Measurements from ENCODE around the gene CLCF1.

Gene CLCF1

DNA sequence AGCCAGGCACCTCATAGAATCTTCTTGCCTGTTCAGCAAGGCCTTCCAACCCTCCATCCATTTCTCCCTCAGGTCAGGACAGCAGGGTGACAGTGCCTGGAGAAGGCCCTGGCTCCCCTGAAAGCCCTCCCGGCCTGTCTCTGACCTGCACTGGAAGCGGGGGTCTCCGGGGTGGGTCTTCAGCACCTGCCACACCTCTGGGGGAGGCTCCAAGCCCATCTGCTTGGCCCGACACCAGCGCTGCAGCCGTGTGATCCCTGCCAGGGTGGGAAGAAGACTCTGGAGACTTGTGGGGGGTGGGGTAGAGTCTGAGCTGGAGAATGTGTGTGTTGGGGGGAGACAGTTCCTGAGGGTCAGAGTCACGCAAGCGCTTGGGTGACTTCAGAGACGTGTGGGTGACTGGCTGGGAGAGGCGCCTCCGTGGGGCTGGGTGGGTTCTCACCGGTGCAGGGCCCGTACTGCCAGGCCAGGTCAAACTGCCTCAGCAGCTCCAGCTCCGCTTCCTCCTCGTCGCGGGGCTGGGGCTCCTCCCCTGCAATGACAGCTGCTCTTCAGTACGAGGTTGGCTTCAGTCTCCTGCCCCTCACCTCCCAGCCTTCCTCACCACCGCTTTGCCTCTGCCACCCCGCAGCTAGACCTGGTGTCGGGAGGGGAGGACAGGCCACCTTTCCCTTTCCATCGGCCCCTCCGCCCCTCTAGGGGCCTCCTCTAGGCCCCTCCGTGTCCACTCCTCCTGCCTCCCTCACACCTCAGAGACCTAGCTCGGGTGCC is 20.7 kb downstream of the CLCF1 start:
- TF ChIP-seq, protein P1, sequence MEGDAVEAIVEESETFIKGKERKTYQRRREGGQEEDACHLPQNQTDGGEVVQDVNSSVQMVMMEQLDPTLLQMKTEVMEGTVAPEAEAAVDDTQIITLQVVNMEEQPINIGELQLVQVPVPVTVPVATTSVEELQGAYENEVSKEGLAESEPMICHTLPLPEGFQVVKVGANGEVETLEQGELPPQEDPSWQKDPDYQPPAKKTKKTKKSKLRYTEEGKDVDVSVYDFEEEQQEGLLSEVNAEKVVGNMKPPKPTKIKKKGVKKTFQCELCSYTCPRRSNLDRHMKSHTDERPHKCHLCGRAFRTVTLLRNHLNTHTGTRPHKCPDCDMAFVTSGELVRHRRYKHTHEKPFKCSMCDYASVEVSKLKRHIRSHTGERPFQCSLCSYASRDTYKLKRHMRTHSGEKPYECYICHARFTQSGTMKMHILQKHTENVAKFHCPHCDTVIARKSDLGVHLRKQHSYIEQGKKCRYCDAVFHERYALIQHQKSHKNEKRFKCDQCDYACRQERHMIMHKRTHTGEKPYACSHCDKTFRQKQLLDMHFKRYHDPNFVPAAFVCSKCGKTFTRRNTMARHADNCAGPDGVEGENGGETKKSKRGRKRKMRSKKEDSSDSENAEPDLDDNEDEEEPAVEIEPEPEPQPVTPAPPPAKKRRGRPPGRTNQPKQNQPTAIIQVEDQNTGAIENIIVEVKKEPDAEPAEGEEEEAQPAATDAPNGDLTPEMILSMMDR (conservative IDR thresholded peaks at IDR 0.05; ENCODE audit: low read depth, low read length), result no peak
- no peak for DNase-seq (ENCODE audit: low read depth)
- H3K4me3 ChIP-seq (ENCODE audit: low read length), result peak overlapping the region; percentile 83

DNA sequence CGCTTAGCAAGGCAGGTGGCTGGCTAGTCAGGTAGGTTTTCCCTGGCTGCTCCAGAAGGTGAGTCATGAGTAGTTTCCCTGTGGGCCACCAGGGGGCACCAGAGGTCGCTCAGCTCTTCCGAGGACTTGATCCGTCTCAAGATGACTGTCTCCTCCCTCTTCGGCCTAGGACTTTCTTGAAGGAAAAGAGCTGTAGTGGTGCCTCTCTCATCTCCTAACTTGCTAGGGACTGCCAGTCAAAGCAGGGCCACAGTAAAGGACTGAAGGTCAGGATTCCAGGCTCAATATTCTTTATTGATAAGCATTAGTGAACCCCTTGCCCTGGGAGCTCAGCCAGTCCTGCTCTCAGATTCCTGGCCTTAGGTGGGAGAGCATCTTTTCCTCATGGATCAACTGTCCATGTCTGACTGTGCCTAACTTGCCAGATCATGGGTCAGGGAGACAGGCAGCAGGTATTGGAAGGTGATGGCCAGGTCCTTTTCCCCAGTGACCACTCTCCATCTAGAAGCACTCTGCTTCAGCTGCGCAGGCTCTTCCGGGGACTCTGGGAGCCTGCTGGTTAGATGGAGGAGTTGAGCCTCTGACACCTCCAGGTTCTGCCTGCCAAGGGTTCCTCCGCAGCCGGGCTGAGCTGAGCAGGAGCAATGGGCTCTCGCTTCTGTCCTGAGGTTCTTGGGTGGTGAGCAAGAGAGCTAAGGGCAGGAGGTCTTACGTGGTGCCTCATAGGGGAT is 22.0 kb downstream of the CLCF1 start:
- no peak for DNase-seq (ENCODE audit: low read depth)

GRCh38 chr11:67349928-67350465 is 23.4 kb downstream of the CLCF1 start:
- TF ChIP-seq, protein P1 (conservative IDR thresholded peaks at IDR 0.05; ENCODE audit: low read depth, low read length), result no peak
- no peak for DNase-seq (ENCODE audit: low read depth)

More for the DNA sequence above, 22.0 kb downstream of the CLCF1 start:
- H3K4me3 ChIP-seq (ENCODE audit: low read length), result no peak overlapping the region
- TF ChIP-seq, protein P1 (conservative IDR thresholded peaks at IDR 0.05; ENCODE audit: low read depth, low read length), result peak; percentile 95

GRCh38 chr11:67349457-67349856 is 23.9 kb downstream of the CLCF1 start:
- no peak overlapping the region for H3K4me3 ChIP-seq (ENCODE audit: low read length)
- no peak for DNase-seq (ENCODE audit: low read depth)
- TF ChIP-seq, protein P1 (conservative IDR thresholded peaks at IDR 0.05; ENCODE audit: low read depth, low read length), result no peak

More at GRCh38 chr11:67349928-67350465, 23.4 kb downstream of the CLCF1 start:
- H3K4me3 ChIP-seq (ENCODE audit: low read length), result no peak overlapping the region

GRCh38 chr11:67349036-67349435 is 24.4 kb downstream of the CLCF1 start:
- TF ChIP-seq, protein P1 (conservative IDR thresholded peaks at IDR 0.05; ENCODE audit: low read depth, low read length), result no peak
- no peak for DNase-seq (ENCODE audit: low read depth)
- H3K4me3 ChIP-seq (ENCODE audit: low read length), result no peak overlapping the region

GRCh38 chr11:67347964-67348749 is 25.2 kb downstream of the CLCF1 start:
- DNase-seq (ENCODE audit: low read depth), result no peak
- TF ChIP-seq, protein P1 (conservative IDR thresholded peaks at IDR 0.05; ENCODE audit: low read depth, low read length), result no peak
- H3K4me3 ChIP-seq (ENCODE audit: low read length), result no peak overlapping the region
